Gastroesophageal sphincter (tissue), 4 donors: Measurements from ENCODE around the gene HTRA1. TPM values are rescaled to one million over a fixed set of nuclear protein-coding genes. Genes with fewer than 3 reads are reported as not detected.

Experiments
- ATAC-seq: fragments of 150-250 bp; one replicate; pipeline ENCODE4 v1.9.1; 2016; ENCODE audit warnings: mild to moderate bottlenecking, moderate library complexity
- H3K27ac ChIP-seq, 4 donors: fragments of 200-600 bp; sonication (generic) in 3 of 4; 1 replicate in 3 of 4; 2 replicates in 1 of 4; pipeline ENCODE4 v1.5.1; 2016 to 2019
- H3K27me3 ChIP-seq: fragments of 200-600 bp; sonication (generic); one replicate; pipeline ENCODE4 v1.5.1; 2019
- H3K36me3 ChIP-seq, 2 donors: fragments of 200-600 bp; sonication (generic); one replicate each; pipeline ENCODE4 v1.5.1; 2019; ENCODE audit warnings: control low read depth in 1 of 2
- H3K4me1 ChIP-seq, 3 donors: fragments of 200-600 bp; sonication (generic); 1 replicate in 2 of 3; 2 replicates in 1 of 3; pipeline ENCODE4 v1.5.1; 2016 to 2019; ENCODE audit warnings: control low read depth in 2 of 3
- H3K4me3 ChIP-seq, 2 donors: fragments of 200-600 bp; sonication (generic); one replicate each; pipeline ENCODE4 v1.5.1; 2019; ENCODE audit warnings: mild to moderate bottlenecking in 1 of 2, moderate library complexity in 1 of 2
- H3K9me3 ChIP-seq, 3 donors: fragments of 200-600 bp; sonication (generic); one replicate each; pipeline ENCODE4 v1.5.1; 2017 to 2019; ENCODE audit warnings: control low read depth in 2 of 3
- EP300 ChIP-seq: sonication (generic); formaldehyde crosslinking; IDR thresholded peaks from one replicate; pipeline ENCODE4 v1.6.1; 2017; ENCODE audit warnings: antibody characterized with exemption, mild to moderate bottlenecking
- POLR2A ChIP-seq, 2 donors: fragments of 450-650 bp; IDR thresholded peaks; one replicate each; pipeline ENCODE4 v1.6.1; 2017; ENCODE audit warnings: antibody characterized with exemption in 2 of 2, mild to moderate bottlenecking in 2 of 2, moderate library complexity in 1 of 2
- POLR2AphosphoS5 ChIP-seq: sonication (generic); formaldehyde crosslinking; IDR thresholded peaks from one replicate; pipeline ENCODE4 v1.6.1; 2017; ENCODE audit warnings: antibody characterized with exemption
- WGBS, 2 donors: methylation state at CpG; one replicate each; pipeline ENCODE4 v1.1.5; 2018; ENCODE audit warnings: low coverage in 1 of 2; 5-methylcytosine and 5-hydroxymethylcytosine counted together
- total RNA-seq, 4 donors: library from RNA; depleted of rRNA; stranded (reverse); fragments of >200 nt; gene quantifications; one replicate each; pipeline ENCODE4 v1.1.0, GENCODE V29; 2016
- TF ChIP-seq, protein P1 (sequence below), 4 experiments: fragments of 200-600 bp in 2 of 4; fragments of 450-650 bp in 2 of 4; sonication (generic) in 1 of 4; IDR thresholded peaks; one replicate each; pipeline ENCODE4 v1.5.1; 2017 to 2019; ENCODE audit warnings: antibody characterized with exemption in 4 of 4, mild to moderate bottlenecking in 2 of 4, moderate library complexity in 2 of 4

HTRA1 gene
- total RNA-seq, 4 donors from 2014 or later: 107 to 137 (median 111) TPM

DNA sequence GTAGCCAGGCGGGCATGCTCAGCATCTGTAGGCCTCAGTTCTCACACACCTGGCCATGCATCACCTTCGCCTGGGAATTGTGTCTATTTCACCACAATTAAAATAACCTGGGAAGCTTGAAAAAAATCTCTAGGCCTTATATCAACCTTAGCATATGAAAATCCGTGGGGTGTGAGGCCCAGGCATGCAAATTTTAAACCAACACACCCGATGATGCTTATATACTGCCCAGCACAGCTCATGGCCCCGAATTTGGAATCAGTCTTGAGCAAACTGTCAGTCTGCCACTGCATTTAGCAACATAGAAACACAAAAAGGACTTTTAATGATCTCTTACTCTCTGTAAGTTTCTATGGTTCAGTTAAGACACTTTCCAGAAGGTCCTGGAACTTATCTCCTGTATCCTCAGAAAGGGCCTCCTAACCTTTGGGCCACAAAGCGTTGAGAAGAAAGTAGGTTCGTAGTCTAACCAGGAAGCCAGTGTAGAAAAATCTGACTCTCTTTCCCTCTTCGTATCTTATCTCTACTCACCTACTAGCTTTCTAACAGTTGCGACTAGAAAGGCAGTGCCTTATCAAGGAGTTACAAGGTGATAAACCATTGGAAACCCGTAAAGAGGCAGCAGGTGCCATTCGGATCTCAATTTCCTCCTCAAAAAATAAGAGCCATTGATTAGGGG is 87.2 kb downstream of the HTRA1 start:
- no peak for ATAC-seq
- no peaks in the 10 kb centered on the region for H3K27me3 ChIP-seq
- H3K9me3 ChIP-seq: no peaks in the 10 kb centered on the region
- H3K27ac ChIP-seq: no peak overlapping the region
- TF ChIP-seq, protein P1, sequence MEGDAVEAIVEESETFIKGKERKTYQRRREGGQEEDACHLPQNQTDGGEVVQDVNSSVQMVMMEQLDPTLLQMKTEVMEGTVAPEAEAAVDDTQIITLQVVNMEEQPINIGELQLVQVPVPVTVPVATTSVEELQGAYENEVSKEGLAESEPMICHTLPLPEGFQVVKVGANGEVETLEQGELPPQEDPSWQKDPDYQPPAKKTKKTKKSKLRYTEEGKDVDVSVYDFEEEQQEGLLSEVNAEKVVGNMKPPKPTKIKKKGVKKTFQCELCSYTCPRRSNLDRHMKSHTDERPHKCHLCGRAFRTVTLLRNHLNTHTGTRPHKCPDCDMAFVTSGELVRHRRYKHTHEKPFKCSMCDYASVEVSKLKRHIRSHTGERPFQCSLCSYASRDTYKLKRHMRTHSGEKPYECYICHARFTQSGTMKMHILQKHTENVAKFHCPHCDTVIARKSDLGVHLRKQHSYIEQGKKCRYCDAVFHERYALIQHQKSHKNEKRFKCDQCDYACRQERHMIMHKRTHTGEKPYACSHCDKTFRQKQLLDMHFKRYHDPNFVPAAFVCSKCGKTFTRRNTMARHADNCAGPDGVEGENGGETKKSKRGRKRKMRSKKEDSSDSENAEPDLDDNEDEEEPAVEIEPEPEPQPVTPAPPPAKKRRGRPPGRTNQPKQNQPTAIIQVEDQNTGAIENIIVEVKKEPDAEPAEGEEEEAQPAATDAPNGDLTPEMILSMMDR (IDR thresholded peaks at IDR 0.05): no peak
- TF ChIP-seq POLR2AphosphoS5 (no peak), EP300 (no peak), POLR2A (IDR thresholded peaks at IDR 0.05) (no peak)
- H3K4me3 ChIP-seq: no peak overlapping the region
- 91 to 95% methylated on average over 10 to 11 of the region's 11 CpGs for WGBS, 2 donors
- H3K36me3 ChIP-seq: no peaks in the 10 kb centered on the region
- no peaks in the 10 kb centered on the region for H3K4me1 ChIP-seq

DNA sequence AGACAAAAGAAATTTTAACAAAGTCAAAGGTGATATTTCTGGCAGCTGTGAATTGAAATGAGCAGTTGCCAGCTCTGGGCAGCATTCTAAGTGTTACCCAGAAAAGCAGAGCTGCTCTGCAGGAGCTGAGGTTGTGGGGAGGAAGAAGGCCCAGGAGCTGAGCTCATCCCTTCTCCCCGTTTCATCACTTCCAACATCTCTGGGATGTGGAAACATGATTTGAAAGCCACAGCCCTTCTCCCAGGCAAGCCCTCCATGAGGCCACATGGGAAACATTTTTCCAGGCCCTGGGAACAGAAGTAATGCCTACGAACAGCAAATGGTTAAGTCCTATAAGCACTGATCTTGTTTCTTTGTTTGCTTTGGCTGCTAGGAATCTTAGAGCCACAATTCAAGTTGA is 88.3 kb downstream of the HTRA1 start:
- WGBS, 2 donors: 75 to 90% methylated on average over 1 to 2 of the region's 2 CpGs
- Histone ChIP-seq H3K27ac (no peak overlapping the region), H3K4me3 (no peak overlapping the region), H3K4me1 (no peaks in the 10 kb centered on the region), H3K27me3 (no peaks in the 10 kb centered on the region), H3K36me3 (no peaks in the 10 kb centered on the region), H3K9me3 (no peaks in the 10 kb centered on the region)
- ATAC-seq: no peak
- TF ChIP-seq, protein P1 (IDR thresholded peaks at IDR 0.05): no peak
- TF ChIP-seq POLR2A (IDR thresholded peaks at IDR 0.05) (no peak), EP300 (no peak), POLR2AphosphoS5 (no peak)

DNA sequence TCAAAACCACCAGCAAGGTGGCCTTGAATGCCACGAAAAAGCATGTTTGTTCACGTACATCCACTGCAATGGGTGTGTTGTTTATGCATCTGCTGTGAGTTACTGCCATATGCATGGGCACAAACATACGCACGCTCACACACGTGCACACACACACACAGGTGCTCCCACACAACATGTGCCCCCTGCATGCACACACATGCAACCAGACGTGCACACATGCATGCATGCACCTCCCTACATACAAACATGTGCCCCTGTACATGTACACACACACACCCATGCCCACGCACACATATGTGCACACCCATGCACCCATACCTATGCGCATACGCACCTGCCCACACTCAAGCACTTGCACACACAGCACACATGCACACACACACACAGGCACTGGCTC is 89.1 kb downstream of the HTRA1 start:
- Histone ChIP-seq H3K27ac (no peak overlapping the region), H3K27me3 (peaks cover 4% of the 10 kb centered on the region), H3K9me3 (no peaks in the 10 kb centered on the region), H3K4me1 (no peaks in the 10 kb centered on the region), H3K4me3 (no peak overlapping the region), H3K36me3 (no peaks in the 10 kb centered on the region)
- WGBS, 2 donors: 80 to 98% methylated on average over 2 to 7 of the region's 9 CpGs
- no peak for ATAC-seq
- TF ChIP-seq POLR2AphosphoS5: no peak
- TF ChIP-seq EP300: no peak
- TF ChIP-seq, protein P1 (IDR thresholded peaks at IDR 0.05): no peak
- TF ChIP-seq POLR2A (IDR thresholded peaks at IDR 0.05): no peak

DNA sequence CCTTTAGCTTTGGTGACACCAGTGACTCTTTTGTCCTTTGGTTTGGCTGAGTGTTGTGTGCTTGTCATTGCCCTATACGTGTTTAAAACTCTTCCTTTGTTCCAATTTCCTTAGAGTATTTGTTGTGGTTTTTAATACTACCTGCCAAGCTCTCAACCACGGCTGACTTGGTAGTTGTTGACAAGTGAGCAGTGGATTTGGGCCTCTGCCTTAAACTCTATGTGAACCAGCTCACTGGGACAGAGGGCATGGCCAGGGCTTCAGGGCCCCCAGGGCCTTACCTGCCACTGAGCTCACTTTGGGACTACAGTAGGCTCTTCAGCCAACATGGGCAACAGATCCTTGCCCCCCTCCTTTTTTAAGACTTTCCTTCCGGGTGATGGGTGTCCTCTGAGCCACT is 89.6 kb downstream of the HTRA1 start:
- H3K27ac ChIP-seq: no peak overlapping the region
- WGBS, 2 donors: 50 to 75% methylated on average over 1 of the region's 3 CpGs
- H3K4me1 ChIP-seq: no peaks in the 10 kb centered on the region
- H3K9me3 ChIP-seq: no peaks in the 10 kb centered on the region
- ATAC-seq: no peak
- TF ChIP-seq POLR2AphosphoS5 (no peak), EP300 (no peak), POLR2A (IDR thresholded peaks at IDR 0.05) (no peak)
- TF ChIP-seq, protein P1 (IDR thresholded peaks at IDR 0.05): no peak
- no peaks in the 10 kb centered on the region for H3K36me3 ChIP-seq
- no peak overlapping the region for H3K4me3 ChIP-seq
- H3K27me3 ChIP-seq: peaks cover 4% of the 10 kb centered on the region

DNA sequence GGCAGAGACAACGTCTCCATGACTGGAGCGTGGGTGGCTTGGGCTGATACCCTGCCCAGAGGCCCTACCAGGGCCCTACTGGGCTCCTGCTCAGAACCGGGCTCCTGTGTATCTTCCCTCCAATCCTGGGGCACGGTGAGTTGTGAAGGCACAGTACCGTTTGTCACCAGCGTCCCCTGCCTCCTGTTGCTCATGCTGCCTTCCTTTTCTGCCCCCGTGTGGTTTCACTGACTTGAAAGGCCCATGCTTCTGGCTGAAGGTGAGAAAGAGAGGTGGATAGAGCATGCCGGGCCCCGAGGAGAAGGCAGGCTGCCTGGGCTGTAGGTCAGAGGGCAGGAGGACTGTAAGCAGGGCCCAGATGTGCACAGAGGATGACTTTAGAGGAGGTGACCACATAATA is 90.1 kb downstream of the HTRA1 start:
- H3K27me3 ChIP-seq: peaks cover 7% of the 10 kb centered on the region
- H3K4me3 ChIP-seq: no peak overlapping the region
- TF ChIP-seq POLR2AphosphoS5: no peak
- TF ChIP-seq POLR2A (IDR thresholded peaks at IDR 0.05): no peak
- TF ChIP-seq, protein P1 (IDR thresholded peaks at IDR 0.05): no peak
- no peak for TF ChIP-seq EP300
- WGBS, 2 donors: 42 to 80% methylated on average over 1 to 4 of the region's 9 CpGs
- H3K27ac ChIP-seq: no peak overlapping the region
- peak; percentile 22 for ATAC-seq
- no peaks in the 10 kb centered on the region for H3K36me3 ChIP-seq
- H3K4me1 ChIP-seq: no peaks in the 10 kb centered on the region
- no peaks in the 10 kb centered on the region for H3K9me3 ChIP-seq
